ENCODE data around the gene CYB561A3.

The CYB561A3 gene

GRCh38 chr11:61361741-61362541 is at the start of gene CYB561A3, which contains the start of gene TMEM138:
Gene CYB561A3, minus strand, starts transcription at chr11:61361882. Its CDS starts 5,169 bp downstream, at chr11:61356713.
Gene TMEM138, plus strand, starts transcription at chr11:61362374. Its CDS starts 2,017 bp downstream, at chr11:61364391.
- Mint-ChIP-seq H3K36me3 (ENCODE audit: low read depth) (peaks cover 24% of the 10 kb centered on the region), H3K4me3 (peak within 1 kb of the TSS; percentile 97), H3K27me3 (ENCODE audit: low read depth, poor library complexity) (peaks cover 3% of the 10 kb centered on the region), H3K27ac (peak within 1 kb of the TSS; percentile 93), H3K9me3 (no peaks in the 10 kb centered on the region), H3K4me1 (peaks cover 41% of the 10 kb centered on the region)
- no peak for TF ChIP-seq CTCF (IDR thresholded peaks at IDR 0.05)
- DNase-seq: peak; percentile 85

GRCh38 chr11:61406991-61407728 is 45.5 kb upstream of the CYB561A3 start:
- no peak for DNase-seq
- H3K36me3 Mint-ChIP-seq (ENCODE audit: low read depth): peaks cover 89% of the 10 kb centered on the region
- no peak overlapping the region for H3K4me3 Mint-ChIP-seq
- no peak for TF ChIP-seq CTCF (IDR thresholded peaks at IDR 0.05)
- H3K4me1 Mint-ChIP-seq: no peaks in the 10 kb centered on the region
- no peaks in the 10 kb centered on the region for H3K9me3 Mint-ChIP-seq
- no peaks in the 10 kb centered on the region for H3K27me3 Mint-ChIP-seq (ENCODE audit: low read depth, poor library complexity)
- H3K27ac Mint-ChIP-seq: peak overlapping the region; percentile 50

- no peak overlapping the region for H3K27ac Mint-ChIP-seq
- no peaks in the 10 kb centered on the region for H3K9me3 Mint-ChIP-seq
- DNase-seq: no peak
- peaks cover 79% of the 10 kb centered on the region for H3K36me3 Mint-ChIP-seq (ENCODE audit: low read depth)
- H3K4me3 Mint-ChIP-seq: no peak overlapping the region
- no peaks in the 10 kb centered on the region for H3K4me1 Mint-ChIP-seq
- H3K27me3 Mint-ChIP-seq (ENCODE audit: low read depth, poor library complexity): no peaks in the 10 kb centered on the region
- no peak for TF ChIP-seq CTCF (IDR thresholded peaks at IDR 0.05)
Observed at GRCh38 chr11:61406067-61406466, 44.4 kb upstream of the CYB561A3 start.

- Mint-ChIP-seq H3K9me3 (no peaks in the 10 kb centered on the region), H3K27me3 (ENCODE audit: low read depth, poor library complexity) (no peaks in the 10 kb centered on the region), H3K4me3 (no peak overlapping the region), H3K27ac (no peak overlapping the region), H3K4me1 (no peaks in the 10 kb centered on the region), H3K36me3 (ENCODE audit: low read depth) (peaks cover 74% of the 10 kb centered on the region)
- no peak for DNase-seq
- no peak for TF ChIP-seq CTCF (IDR thresholded peaks at IDR 0.05)
Observed at GRCh38 chr11:61404641-61405040, 43.0 kb upstream of the CYB561A3 start.

- no peak for TF ChIP-seq CTCF (IDR thresholded peaks at IDR 0.05)
- H3K27ac Mint-ChIP-seq: no peak overlapping the region
- H3K4me1 Mint-ChIP-seq: no peaks in the 10 kb centered on the region
- H3K27me3 Mint-ChIP-seq (ENCODE audit: low read depth, poor library complexity): no peaks in the 10 kb centered on the region
- no peak for DNase-seq
- no peaks in the 10 kb centered on the region for H3K9me3 Mint-ChIP-seq
- peaks cover 71% of the 10 kb centered on the region for H3K36me3 Mint-ChIP-seq (ENCODE audit: low read depth)
- H3K4me3 Mint-ChIP-seq: no peak overlapping the region
Observed at GRCh38 chr11:61404103-61404502, 42.4 kb upstream of the CYB561A3 start.
